Right cardiac atrium (tissue), 5 donors: ENCODE data around the gene CCDC137. TPM values are rescaled to one million over a fixed set of nuclear protein-coding genes. Genes with fewer than 3 reads are reported as not detected.

ENCODE experiments used
- ATAC-seq, 2 donors: fragments of 200-7000 bp; cut with Tn5 transposase; one replicate each; pipeline versions ENCODE4 v1.8.0 to v1.9.1; 2020; ENCODE audit warnings: moderate library complexity in 2 of 2, mild to moderate bottlenecking in 1 of 2
- DNase-seq, 3 donors: peaks; one replicate each; pipeline ENCODE4 v3.0.0-alpha.2; 2020
- H3K27ac ChIP-seq: one replicate; pipeline ENCODE4 v1.5.1; 2013; ENCODE audit warnings: mild to moderate bottlenecking, low read length, control low read depth, moderate library complexity
- H3K27me3 ChIP-seq: one replicate; pipeline ENCODE4 v1.6.1; 2013; ENCODE audit not compliant: control insufficient read depth, insufficient read depth
- H3K4me1 ChIP-seq: one replicate; pipeline ENCODE4 v1.6.1; 2013; ENCODE audit warnings: low read length; ENCODE audit not compliant: control insufficient read depth, insufficient read depth
- H3K4me3 ChIP-seq: one replicate; pipeline ENCODE4 v1.5.1; 2013; ENCODE audit warnings: low read length, control low read depth
- H3K9me3 ChIP-seq: one replicate; pipeline ENCODE4 v1.6.1; 2013; ENCODE audit warnings: low read length; ENCODE audit not compliant: control insufficient read depth
- whole genome bisulfite sequencing: extraction: QIAGEN DNeasy Blood & Tissue Kit; methylation state at CpG from one replicate; pipeline ENCODE4 v1.1.7; 2013; 5-methylcytosine and 5-hydroxymethylcytosine counted together
- intact Hi-C, 4 donors: fragments of 100-400 bp; cut with DNase I; formaldehyde crosslinking; loops; one replicate each; pipeline versions ENCODE4 v1.11.0 to v1.14.0; 2022 to 2023
- polyA plus RNA-seq: library from polyadenylated mRNA; stranded (reverse); fragments of 200-250 nt; gene quantifications from one replicate; pipeline ENCODE4 v1.2.3, GENCODE V29; 2013
- total RNA-seq, 4 donors: library from RNA; stranded (reverse); fragmentation: NEBNext Ultra II Directional; extraction: Animal tissue kit (Norgen Biotek cat#: 25700); gene quantifications; one replicate each; pipeline ENCODE4 v1.2.1, GENCODE V29; 2021
- donor health status: healthy with polysubstance abuse.
- donor health status: DM: no; HTN: yes; CAD: no.
- donor health status: DM: no; HTN: no; CAD: no.
- donor health status: DM: no; HTN: yes; CAD: no; lungs with severe emphysema.
- donor health status: DM: yes; HTN: yes; CAD: no.

CCDC137 gene
- total and polyA plus RNA-seq, 5 donors = 5.0 to 10.9 (median 7.2) TPM

DNA sequence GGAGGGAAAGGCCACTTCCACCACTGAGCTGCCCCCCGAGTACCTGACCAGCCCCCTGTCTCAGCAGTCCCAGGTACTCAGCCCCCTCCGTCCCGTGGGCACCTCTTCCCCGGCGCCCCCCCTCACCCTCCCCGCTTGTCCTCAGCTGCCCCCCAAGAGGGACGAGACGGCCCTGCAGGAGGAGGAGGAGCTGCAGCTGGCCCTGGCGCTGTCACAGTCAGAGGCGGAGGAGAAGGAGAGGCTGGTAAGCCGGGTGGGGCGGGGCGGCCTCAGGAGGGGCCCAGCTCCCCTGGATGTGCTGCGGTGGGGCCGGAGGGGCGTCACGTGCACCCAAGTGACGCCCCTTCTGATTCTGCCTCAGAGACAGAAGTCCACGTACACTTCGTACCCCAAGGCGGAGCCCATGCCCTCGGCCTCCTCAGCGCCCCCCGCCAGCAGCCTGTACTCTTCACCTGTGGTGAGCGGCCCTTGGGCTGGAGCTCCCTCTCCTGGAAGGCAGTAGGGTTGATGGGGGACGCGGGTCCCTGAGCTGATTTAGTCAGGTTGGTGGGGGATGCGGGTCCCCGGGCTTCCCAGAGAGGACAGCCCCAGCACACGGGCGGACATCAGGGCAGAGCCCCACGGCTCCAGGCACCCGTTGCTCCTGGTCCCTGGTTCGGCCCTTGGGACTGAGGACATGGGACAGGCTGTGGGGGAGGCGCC, 27.1 kb downstream of the CCDC137 start:
- H3K9me3 ChIP-seq = no peaks in the 10 kb centered on the region

DNA sequence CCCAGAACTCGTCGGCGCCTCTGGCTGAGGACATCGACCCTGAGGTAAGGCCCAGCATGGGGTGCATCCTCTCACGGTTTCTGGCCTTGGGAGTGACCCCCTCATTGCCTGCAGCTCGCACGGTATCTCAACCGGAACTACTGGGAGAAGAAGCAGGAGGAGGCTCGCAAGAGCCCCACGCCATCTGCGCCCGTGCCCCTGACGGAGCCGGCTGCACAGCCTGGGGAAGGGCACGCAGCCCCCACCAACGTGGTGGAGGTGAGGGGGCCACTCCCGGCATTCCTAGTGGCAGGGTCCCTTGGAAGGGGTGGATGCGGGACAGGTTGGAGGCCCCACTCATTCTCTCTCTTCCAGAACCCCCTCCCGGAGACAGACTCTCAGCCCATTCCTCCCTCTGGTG, 28.3 kb downstream of the CCDC137 start:
- ATAC-seq (no peak), DNase-seq (no peak)
- Histone ChIP-seq H3K4me3 (no peak overlapping the region), H3K27me3 (no peaks in the 10 kb centered on the region), H3K27ac (no peak overlapping the region), H3K4me1 (peaks cover 2% of the 10 kb centered on the region), H3K9me3 (no peaks in the 10 kb centered on the region)
- WGBS = 94% methylated on average over 19 of the region's 19 CpGs
- intact Hi-C loops = no loop called here

More for the DNA sequence above, 27.1 kb downstream of the CCDC137 start:
- 85% methylated on average over 35 of the region's 35 CpGs for WGBS
- DNase-seq (no peak), ATAC-seq (no peak)
- H3K4me1 ChIP-seq = peaks cover 2% of the 10 kb centered on the region
- H3K27me3 ChIP-seq = no peaks in the 10 kb centered on the region
- H3K27ac ChIP-seq = no peak overlapping the region
- no peak overlapping the region for H3K4me3 ChIP-seq
- intact Hi-C loops = no loop called here

DNA sequence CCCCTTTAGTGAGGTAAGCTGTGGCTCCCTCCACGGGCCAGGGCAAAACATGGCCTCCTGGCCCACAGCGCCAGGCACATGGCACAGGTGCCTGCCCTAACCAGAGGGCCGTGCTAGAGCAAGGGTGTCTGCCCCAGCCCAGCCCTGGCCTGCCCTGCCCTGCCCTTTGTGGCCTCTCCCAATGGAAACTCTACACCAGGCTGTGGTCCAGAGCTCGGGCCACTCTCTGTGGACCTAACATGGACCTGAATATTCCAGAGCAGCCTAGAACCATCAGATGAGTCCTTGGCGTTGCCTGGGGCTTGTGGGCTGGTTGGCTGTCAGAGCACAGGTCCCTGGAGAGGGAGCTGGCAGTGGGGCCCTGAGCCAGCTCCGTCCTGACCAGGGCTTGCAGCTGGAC, 28.7 kb downstream of the CCDC137 start:
- DNase-seq (no peak), ATAC-seq (no peak)
- H3K27me3 ChIP-seq = no peaks in the 10 kb centered on the region
- 80% methylated on average over 6 of the region's 6 CpGs for WGBS
- no peaks in the 10 kb centered on the region for H3K9me3 ChIP-seq
- intact Hi-C loops = no loop called here
- H3K4me3 ChIP-seq = no peak overlapping the region
- H3K4me1 ChIP-seq = peaks cover 2% of the 10 kb centered on the region
- no peak overlapping the region for H3K27ac ChIP-seq

DNA sequence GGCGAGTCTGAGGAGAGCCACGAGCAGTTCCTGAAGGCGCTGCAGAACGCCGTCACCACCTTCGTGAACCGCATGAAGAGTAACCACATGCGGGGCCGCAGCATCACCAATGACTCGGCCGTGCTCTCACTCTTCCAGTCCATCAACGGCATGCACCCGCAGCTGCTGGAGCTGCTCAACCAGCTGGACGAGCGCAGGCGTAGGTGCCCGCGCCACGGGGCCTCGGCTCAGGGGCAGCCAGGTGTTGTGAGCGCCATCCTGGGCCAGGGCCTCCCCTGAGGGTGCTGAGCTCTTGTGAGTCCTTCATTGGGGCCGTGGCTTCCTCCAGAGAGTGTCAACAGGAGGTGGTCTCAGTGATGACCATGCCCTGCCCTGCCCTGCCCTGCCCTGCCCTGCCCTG, 29.3 kb downstream of the CCDC137 start:
- whole genome bisulfite sequencing = 91% methylated on average over 22 of the region's 22 CpGs
- Histone ChIP-seq H3K4me1 (peaks cover 2% of the 10 kb centered on the region), H3K4me3 (no peak overlapping the region), H3K27me3 (no peaks in the 10 kb centered on the region), H3K27ac (no peak overlapping the region), H3K9me3 (no peaks in the 10 kb centered on the region)
- intact Hi-C loops = no loop called here
- DNase-seq (no peak), ATAC-seq (peak in 1 of 2 donors; percentile 3)

DNA sequence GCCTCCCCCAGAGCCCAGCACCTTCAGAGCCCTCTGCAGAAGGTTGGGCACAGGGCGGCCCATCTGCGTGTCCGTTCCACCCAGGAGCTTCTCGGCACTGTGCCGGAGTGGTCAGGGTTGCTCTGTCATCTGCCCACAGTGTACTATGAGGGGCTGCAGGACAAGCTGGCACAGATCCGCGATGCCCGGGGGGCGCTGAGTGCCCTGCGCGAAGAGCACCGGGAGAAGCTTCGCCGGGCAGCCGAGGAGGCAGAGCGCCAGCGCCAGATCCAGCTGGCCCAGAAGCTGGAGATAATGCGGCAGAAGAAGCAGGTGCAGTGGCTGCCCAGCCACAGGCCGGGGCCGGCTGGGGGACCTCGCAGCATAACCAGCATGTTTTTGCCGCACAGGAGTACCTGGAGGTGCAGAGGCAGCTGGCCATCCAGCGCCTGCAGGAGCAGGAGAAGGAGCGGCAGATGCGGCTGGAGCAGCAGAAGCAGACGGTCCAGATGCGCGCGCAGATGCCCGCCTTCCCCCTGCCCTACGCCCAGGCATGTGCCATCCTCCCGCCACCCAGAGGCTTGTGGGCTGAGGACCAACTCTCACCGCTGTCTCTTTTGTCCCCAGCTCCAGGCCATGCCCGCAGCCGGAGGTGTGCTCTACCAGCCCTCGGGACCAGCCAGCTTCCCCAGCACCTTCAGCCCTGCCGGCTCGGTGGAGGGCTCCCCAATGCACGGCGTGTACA, 29.8 kb downstream of the CCDC137 start:
- WGBS = 88% methylated on average over 40 of the region's 40 CpGs
- no peaks in the 10 kb centered on the region for H3K27me3 ChIP-seq
- H3K27ac ChIP-seq = no peak overlapping the region
- intact Hi-C loops = no loop called here
- no peaks in the 10 kb centered on the region for H3K9me3 ChIP-seq
- H3K4me3 ChIP-seq = no peak overlapping the region
- peak in 1 of 2 donors; percentile 5 for ATAC-seq
- H3K4me1 ChIP-seq = peaks cover 2% of the 10 kb centered on the region
- DNase-seq = no peak

DNA sequence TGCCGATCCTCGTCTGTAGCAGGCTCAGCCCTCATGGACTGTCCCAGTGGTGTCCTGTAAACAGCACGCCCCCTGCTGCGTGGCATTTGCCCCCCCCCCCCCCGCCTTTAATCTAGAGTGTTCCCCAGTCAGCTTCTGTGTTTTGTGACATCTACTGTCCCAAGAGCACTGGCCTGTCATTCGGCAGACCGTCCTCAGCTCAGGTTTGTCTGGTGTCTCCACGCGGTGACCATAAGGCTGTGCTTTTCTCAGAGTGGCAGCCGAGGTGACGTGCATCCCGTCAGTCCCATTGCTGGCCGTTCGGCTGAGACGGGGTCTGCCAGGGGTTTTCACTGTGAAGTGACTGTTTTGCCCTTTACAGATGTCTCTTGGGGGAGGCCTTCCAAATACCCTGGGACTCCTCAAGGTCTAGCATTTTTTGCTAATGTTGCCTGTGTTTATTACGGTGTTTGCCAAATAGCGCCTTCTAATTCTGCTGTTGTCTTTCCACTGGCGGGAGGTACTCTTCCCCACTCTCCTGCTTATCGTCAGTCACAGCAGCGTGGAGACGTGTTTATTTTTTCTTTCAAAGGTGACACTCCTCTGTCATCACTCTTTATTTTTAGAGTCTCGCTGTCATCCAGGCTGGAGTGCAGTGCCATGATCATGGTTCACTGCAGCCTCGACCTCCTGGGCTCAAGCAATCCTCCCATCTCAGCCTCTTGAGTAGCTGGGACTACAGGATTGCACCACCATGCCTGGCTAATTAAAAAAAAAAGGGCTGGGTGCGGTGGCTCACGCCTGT, 30.9 kb downstream of the CCDC137 start:
- no peak overlapping the region for H3K4me3 ChIP-seq
- ATAC-seq (peak in 1 of 2 donors; percentile 1), DNase-seq (peak in 1 of 3 donors; percentile 48)
- WGBS = 65% methylated on average over 25 of the region's 25 CpGs
- peak overlapping the region; percentile 69 for H3K27ac ChIP-seq
- H3K9me3 ChIP-seq = no peaks in the 10 kb centered on the region
- intact Hi-C loops = no loop called here
- H3K4me1 ChIP-seq = peaks cover 4% of the 10 kb centered on the region
- H3K27me3 ChIP-seq = no peaks in the 10 kb centered on the region

DNA sequence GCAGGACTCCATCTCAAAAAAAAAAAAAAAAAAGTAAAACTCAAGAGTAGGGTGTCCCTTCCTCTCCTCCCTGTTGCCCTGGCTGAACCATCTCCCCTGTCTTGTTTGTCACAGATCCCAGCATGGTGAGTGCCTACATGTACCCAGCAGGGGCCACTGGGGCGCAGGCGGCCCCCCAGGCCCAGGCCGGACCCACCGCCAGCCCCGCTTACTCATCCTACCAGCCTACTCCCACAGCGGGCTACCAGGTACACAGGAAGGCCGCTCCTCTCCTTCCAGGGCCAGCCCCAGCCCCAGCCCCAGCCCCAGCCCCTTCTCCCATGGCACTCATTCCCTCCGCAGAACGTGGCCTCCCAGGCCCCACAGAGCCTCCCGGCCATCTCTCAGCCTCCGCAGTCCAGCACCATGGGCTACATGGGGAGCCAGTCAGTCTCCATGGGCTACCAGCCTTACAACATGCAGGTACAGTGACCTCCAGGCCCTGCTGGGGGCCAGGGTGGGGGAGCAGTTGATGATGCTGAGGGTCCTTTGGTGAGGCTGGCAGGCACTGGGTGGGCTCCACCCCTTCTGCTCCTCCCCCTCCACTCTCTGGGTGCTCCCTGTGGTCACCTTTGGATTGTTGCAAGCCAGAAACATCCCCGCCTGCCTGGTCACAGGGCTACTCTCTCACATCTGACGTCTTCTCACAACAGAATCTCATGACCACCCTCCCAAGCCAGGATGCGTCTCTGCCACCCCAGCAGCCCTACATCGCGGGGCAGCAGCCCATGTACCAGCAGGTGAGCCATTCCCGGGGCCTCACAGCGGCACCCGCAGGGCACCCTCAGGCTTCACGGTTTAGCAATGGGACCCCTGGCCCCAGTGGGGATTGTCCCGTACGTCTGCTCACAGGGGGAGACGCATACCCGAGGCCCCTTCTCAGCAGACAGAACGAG, 34.1 kb downstream of the CCDC137 start:
- Histone ChIP-seq H3K27me3 (no peaks in the 10 kb centered on the region), H3K4me1 (peaks cover 7% of the 10 kb centered on the region), H3K9me3 (no peaks in the 10 kb centered on the region), H3K4me3 (no peak overlapping the region), H3K27ac (no peak overlapping the region)
- DNase-seq (peak in 2 of 3 donors; percentile 51), ATAC-seq (no peak)
- intact Hi-C loops = no loop called here
- WGBS = 82% methylated on average over 25 of the region's 25 CpGs

DNA sequence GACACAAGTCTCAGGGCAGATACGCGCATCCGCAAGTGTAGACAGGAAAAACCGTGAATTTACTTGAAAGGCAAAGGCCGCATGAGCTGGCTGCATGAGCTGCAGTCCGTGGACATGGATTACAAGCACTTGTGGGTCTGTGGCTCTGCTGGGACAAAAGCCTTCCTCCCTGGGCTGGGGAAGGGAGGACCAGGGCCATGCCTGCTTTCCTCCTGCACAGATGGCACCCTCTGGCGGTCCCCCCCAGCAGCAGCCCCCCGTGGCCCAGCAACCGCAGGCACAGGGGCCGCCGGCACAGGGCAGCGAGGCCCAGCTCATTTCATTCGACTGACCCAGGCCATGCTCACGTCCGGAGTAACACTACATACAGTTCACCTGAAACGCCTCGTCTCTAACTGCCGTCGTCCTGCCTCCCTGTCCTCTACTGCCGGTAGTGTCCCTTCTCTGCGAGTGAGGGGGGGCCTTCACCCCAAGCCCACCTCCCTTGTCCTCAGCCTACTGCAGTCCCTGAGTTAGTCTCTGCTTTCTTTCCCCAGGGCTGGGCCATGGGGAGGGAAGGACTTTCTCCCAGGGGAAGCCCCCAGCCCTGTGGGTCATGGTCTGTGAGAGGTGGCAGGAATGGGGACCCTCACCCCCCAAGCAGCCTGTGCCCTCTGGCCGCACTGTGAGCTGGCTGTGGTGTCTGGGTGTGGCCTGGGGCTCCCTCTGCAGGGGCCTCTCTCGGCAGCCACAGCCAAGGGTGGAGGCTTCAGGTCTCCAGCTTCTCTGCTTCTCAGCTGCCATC, 34.9 kb downstream of the CCDC137 start:
- DNase-seq (peak in 2 of 3 donors; percentile 45 to 60), ATAC-seq (no peak)
- Histone ChIP-seq H3K27me3 (no peaks in the 10 kb centered on the region), H3K9me3 (no peaks in the 10 kb centered on the region), H3K4me3 (no peak overlapping the region), H3K4me1 (peaks cover 7% of the 10 kb centered on the region), H3K27ac (peak overlapping the region; percentile 12)
- 72% methylated on average over 23 of the region's 23 CpGs for WGBS
- intact Hi-C loops = no loop called here

DNA sequence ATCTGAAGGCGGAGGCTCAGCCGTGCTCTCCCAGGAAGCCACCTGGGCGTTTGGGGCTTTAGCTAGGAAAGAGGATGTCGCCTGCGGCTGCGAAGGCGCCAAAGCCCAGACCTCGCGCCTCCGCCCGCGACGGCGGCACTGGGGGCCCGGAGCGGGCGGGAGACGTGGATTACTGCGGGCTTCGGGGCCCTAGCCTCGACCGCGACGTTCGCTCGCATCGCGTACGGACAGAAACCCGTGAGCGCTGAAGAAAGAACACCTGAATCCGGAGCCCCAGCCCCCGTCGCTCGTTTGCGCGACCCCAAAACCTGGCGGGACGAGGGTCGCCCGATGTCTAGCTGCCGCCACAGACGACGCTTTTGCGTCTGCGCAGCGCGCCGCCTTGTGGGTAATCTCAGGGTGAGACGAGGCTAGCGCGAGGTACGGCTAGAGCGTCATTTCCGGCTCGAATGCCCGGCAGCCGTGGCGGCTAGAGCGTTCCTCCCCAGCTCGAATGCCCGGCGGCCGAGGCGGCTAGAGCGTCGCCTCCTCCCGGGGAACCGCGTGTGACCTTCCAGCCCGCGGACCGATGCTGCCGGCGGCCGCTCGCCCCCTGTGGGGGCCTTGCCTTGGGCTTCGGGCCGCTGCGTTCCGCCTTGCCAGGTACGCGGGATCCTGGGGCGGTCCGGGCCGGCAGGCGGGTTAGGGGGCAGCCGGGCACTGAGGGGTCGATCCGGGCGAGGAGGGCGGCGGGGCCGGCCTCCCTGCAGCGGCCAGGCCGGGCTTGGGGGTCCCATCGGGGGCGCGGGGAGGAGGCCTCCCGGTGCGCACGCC, 36.6 kb downstream of the CCDC137 start, which contains the start of gene MRPL12:
Gene MRPL12 (plus strand): TSS at position 434 of the 813 bp plus-strand sequence. CDS start 135 bp downstream, at position 569.
- peak; percentile 95 to 97 (median 97) for DNase-seq
- ATAC-seq = peak; percentile 92 to 94
- WGBS = under 1% methylated on average over 102 of the region's 102 CpGs
- Histone ChIP-seq H3K4me1 (peaks cover 6% of the 10 kb centered on the region), H3K27ac (peak within 1 kb of the TSS; percentile 91), H3K4me3 (peak within 1 kb of the TSS; percentile 96), H3K27me3 (no peaks in the 10 kb centered on the region), H3K9me3 (no peaks in the 10 kb centered on the region)
- intact Hi-C loops = no loop called here
